ENCODE results near the gene BCAT1.

BCAT1 gene

DNA sequence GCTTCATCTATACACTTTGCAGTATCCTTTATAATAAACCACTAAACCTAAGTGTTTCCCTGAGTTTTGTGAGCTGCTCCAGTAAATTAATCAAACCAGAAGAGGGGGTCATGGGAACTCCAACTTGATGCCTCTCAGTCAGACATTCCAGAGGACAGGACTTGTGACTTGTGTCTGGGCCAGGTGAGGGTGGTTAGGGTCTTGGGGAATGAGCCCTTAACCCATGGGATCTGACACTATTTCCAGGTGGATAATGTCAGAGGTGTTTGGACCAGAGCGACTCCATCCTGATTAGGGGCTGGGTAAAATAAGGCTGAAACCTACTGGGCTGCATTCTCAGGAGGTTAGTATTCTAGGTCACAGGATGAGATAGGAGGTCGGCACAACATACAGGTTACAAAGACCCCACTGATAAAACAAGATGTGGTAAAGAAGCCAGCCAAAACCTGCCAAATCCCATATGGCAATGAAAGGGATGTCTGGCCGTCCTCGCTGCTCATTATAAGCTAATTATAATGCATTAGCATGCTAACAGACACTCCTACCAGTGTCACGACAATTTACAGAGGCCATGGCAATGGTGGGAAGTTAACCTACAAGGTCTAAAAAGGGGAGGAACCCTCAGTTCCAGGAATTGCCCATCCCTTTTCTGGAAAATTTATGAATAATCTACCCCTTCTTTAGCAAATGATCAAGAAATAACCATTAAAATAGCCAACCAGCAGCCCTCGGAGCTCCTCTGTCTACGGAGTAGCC lies 58.7 kb downstream of the BCAT1 start:
- no peak for TF ChIP-seq CTCF (IDR thresholded peaks at IDR 0.05; ENCODE audit: low read depth, low read length)
- H3K4me3 ChIP-seq (replicated peaks in 1 of 2; ENCODE audit: low read depth in 2 of 2, low read length in 2 of 2): no peak overlapping the region
- DNase-seq (ENCODE audit: low read depth in 2 of 2): no peak

DNA sequence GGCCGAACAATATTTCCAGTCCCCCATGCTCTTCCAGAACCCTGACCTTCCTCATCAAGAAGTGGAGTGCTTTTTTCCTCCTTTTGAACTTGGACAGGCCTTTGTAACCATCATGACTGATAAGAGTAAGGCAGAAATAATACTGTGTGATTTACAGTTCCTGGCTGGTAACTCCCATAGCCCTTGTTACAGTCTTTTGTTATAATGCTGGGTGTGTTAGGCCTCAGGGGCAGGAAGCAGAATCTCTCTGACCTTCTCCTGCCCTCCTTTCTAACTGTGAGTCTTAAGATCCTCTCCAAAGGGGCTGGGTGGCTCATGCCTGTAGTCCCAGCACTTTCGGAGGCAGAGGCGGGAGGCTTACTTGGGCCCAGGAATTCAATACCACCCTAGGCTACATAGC lies 59.5 kb downstream of the BCAT1 start:
- no peak overlapping the region for H3K4me3 ChIP-seq (replicated peaks in 1 of 2; ENCODE audit: low read depth in 2 of 2, low read length in 2 of 2)
- no peak for DNase-seq (ENCODE audit: low read depth in 2 of 2)
- TF ChIP-seq CTCF (IDR thresholded peaks at IDR 0.05; ENCODE audit: low read depth, low read length): no peak

DNA sequence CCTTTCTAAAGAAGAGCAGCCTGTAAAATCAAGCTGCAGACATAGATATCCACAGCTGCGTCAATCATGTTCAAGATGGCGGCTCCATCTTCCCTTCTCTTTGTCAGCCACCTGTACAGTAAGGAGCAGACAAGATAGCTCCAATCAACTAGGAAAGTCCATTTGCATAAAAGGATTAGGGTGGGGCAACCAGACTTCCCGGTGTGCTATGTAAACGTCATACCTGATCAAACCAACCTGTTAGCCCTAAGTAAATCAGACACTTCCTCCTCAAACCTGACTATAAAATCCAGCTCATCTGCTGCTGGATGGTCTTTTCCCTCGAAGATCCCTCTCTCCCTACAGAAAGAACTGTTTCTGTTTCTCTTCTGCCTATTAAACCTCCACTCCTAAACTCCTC lies 60.1 kb downstream of the BCAT1 start:
- DNase-seq (ENCODE audit: low read depth in 2 of 2): no peak
- TF ChIP-seq CTCF (IDR thresholded peaks at IDR 0.05; ENCODE audit: low read depth, low read length): no peak

DNA sequence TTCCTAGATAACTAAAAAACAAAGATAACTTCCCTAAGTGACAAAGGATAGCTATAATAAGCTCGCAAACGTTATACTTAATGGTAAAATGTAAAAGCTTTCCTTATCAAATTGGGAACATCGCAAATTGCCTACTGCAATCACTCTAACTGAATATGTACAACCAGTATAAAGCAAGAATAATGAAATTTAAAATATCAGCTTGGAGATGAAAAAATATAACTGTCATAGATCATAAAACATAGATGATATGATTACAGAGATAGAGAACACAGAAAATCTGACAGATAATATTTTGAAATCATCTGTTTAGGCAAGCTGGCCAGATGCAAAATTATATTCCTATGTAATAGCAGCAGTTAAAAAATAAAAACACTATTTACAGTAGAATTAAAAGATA lies 64.0 kb downstream of the BCAT1 start:
- TF ChIP-seq CTCF (IDR thresholded peaks at IDR 0.05; ENCODE audit: low read depth, low read length): no peak
- DNase-seq (ENCODE audit: low read depth in 2 of 2): no peak
- H3K4me3 ChIP-seq (replicated peaks in 1 of 2; ENCODE audit: low read depth in 2 of 2, low read length in 2 of 2): no peak overlapping the region

More for the DNA sequence above, 60.1 kb downstream of the BCAT1 start:
- no peak overlapping the region for H3K4me3 ChIP-seq (replicated peaks in 1 of 2; ENCODE audit: low read depth in 2 of 2, low read length in 2 of 2)

DNA sequence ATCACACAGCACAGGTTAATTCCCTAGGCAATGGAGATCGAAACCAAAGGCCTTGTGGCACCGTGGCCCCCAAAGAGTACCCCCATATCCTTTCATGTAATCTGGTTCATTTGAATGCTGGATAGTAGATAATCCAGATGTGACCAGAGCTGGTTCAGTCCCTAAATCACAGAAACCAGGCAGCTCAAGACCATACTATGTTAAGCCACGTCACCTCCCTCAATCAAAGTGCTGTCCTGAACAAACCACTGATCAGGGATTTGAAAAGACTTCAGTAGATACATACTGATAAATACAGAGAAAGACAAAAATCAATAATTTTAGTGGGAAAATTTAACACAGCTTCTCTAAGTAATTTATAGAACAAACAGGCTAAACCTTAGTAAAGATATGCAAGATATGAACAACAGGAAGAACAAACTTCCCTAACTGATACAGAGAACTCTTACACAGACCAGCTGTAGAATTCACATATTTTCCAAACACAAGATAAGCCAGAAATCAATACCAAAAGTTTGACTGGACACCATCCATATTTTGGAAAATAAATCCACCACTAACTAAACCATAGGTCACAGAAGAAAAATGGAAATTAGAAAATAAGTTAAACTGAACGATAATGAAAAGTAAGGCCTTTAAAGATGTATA lies 67.1 kb downstream of the BCAT1 start:
- no peak overlapping the region for H3K4me3 ChIP-seq (replicated peaks in 1 of 2; ENCODE audit: low read depth in 2 of 2, low read length in 2 of 2)
- DNase-seq (ENCODE audit: low read depth in 2 of 2): no peak
- no peak for TF ChIP-seq CTCF (IDR thresholded peaks at IDR 0.05; ENCODE audit: low read depth, low read length)

- H3K4me3 ChIP-seq (replicated peaks in 1 of 2; ENCODE audit: low read depth in 2 of 2, low read length in 2 of 2): no peak overlapping the region
- no peak for DNase-seq (ENCODE audit: low read depth in 2 of 2)
- TF ChIP-seq CTCF (IDR thresholded peaks at IDR 0.05; ENCODE audit: low read depth, low read length): no peak
Measured at GRCh38 chr12:24881227-24881626, 67.7 kb downstream of the BCAT1 start.
